Measurements from ENCODE around the gene FGD1. TPM values are rescaled to one million over a fixed set of nuclear protein-coding genes. Genes with fewer than 3 reads are reported as not detected.

Gene FGD1
- total and polyA plus RNA-seq, 9 donors: 4.3 to 14.7 (median 12.5) TPM

GRCh38 chrX:54530357-54530900 lies 34.4 kb upstream of the FGD1 start:
- 40 to 50% (median 44%) methylated on average over 22 of the region's 22 CpGs for WGBS, 3 donors
- peaks cover 1% of the 10 kb centered on the region for H3K4me1 ChIP-seq (ENCODE audit: insufficient read depth)
- H3K27ac ChIP-seq: no peak overlapping the region
- peak in 2 of 5 donors; percentile 21 to 23 for DNase-seq
- TF ChIP-seq POLR2A (IDR thresholded peaks at IDR 0.05) (no peak), EP300 (IDR thresholded peaks at IDR 0.05) (no peak), CTCF (IDR thresholded peaks at IDR 0.05) (no peak)
- H3K36me3 ChIP-seq: no peaks in the 10 kb centered on the region
- H3K9me3 ChIP-seq: no peaks in the 10 kb centered on the region
- intact Hi-C loops (cut with DNase I): loop anchor here in 1 of 4 donors (10.0 kb wide), 1 partner anchor 624 kb away; no protein-coding TSS in a partner anchor
- peak overlapping the region; percentile 41 for H3K4me3 ChIP-seq
- H3K27me3 ChIP-seq: no peaks in the 10 kb centered on the region

GRCh38 chrX:54529552-54530356 lies 33.7 kb upstream of the FGD1 start, which contains the start of gene GNL3L:
Gene GNL3L (plus strand): TSS chrX:54530219. CDS start chrX:54532567, 2,348 bp downstream.
- H3K4me3 ChIP-seq: peak within 1 kb of the TSS; percentile 41
- TF ChIP-seq POLR2A (IDR thresholded peaks at IDR 0.05): peak; percentile 47
- TF ChIP-seq CTCF (IDR thresholded peaks at IDR 0.05): no peak
- no peak for TF ChIP-seq EP300 (IDR thresholded peaks at IDR 0.05)
- H3K27ac ChIP-seq: peak within 1 kb of the TSS in 1 of 2 donors; percentile 58
- H3K27me3 ChIP-seq: no peaks in the 10 kb centered on the region
- no peaks in the 10 kb centered on the region for H3K36me3 ChIP-seq
- intact Hi-C loops (cut with DNase I): loop anchor here in 1 of 4 donors (10.0 kb wide), 1 partner anchor 625 kb away; no protein-coding TSS in a partner anchor
- H3K4me1 ChIP-seq (ENCODE audit: insufficient read depth): peaks cover 1% of the 10 kb centered on the region
- WGBS, 3 donors: 26 to 46% (median 42%) methylated on average over 48 to 51 of the region's 51 CpGs
- DNase-seq: peak; percentile 86 to 90 (median 87)
- no peaks in the 10 kb centered on the region for H3K9me3 ChIP-seq

GRCh38 chrX:54529151-54529550 lies 33.1 kb upstream of the FGD1 start:
- Histone ChIP-seq H3K27ac (no peak overlapping the region), H3K9me3 (no peaks in the 10 kb centered on the region), H3K4me3 (peak overlapping the region; percentile 41), H3K27me3 (no peaks in the 10 kb centered on the region), H3K4me1 (ENCODE audit: insufficient read depth) (peaks cover 1% of the 10 kb centered on the region), H3K36me3 (no peaks in the 10 kb centered on the region)
- TF ChIP-seq CTCF (IDR thresholded peaks at IDR 0.05) (no peak), EP300 (IDR thresholded peaks at IDR 0.05) (no peak), POLR2A (IDR thresholded peaks at IDR 0.05) (no peak)
- intact Hi-C loops (cut with DNase I): no loop called here
- WGBS, 3 donors: 40 to 54% (median 47%) methylated on average over 3 of the region's 3 CpGs
- DNase-seq: no peak

GRCh38 chrX:54509400-54509799 lies 13.4 kb upstream of the FGD1 start:
- 34 to 38% (median 37%) methylated on average over 4 of the region's 4 CpGs for WGBS, 3 donors
- intact Hi-C loops (cut with DNase I): no loop called here

More at GRCh38 chrX:54509400-54509799, 13.4 kb upstream of the FGD1 start:
- Histone ChIP-seq H3K27ac (no peak overlapping the region), H3K4me3 (no peak overlapping the region), H3K9me3 (no peaks in the 10 kb centered on the region), H3K36me3 (no peaks in the 10 kb centered on the region), H3K4me1 (ENCODE audit: insufficient read depth) (no peaks in the 10 kb centered on the region), H3K27me3 (no peaks in the 10 kb centered on the region)
- TF ChIP-seq CTCF (IDR thresholded peaks at IDR 0.05): no peak
- no peak for TF ChIP-seq POLR2A (IDR thresholded peaks at IDR 0.05)
- TF ChIP-seq EP300 (IDR thresholded peaks at IDR 0.05): no peak
- no peak for DNase-seq

All from ovary (tissue), 9 donors.